Measurements from ENCODE around the gene SCAPER.
"Not testable (repeated sequence)": the region's sequence is repeated elsewhere in the genome, so short reads cannot be mapped to it uniquely, and the experiment has no call there.

SCAPER gene

DNA sequence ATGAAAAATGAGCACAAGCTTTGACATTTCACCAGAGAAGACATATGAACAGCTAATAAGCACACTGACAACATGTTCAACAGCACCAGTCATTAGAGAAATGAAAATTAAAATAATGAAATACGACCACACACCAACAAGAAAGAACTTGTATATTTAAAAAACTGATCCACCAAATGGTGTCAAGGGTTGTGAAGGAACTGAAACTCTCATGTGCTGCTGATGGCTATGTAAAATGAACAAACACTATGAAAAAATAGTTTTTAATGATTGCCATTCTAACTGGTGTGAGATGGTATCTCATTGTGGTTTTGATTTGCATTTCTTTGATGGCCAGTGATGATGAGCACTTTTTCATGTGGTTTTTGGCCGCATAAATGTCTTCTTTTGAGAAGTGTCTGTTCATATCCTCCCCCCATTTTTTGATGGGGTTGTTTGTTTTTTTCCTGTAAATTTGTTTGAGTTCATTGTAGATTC lies 193.8 kb downstream of the SCAPER start:
- Histone ChIP-seq H3K27me3 (no peaks in the 10 kb centered on the region), H3K4me3 (ENCODE audit: low read depth in 1 of 2, low read length in 1 of 2) (no peak overlapping the region), H3K4me1 (ENCODE audit: control insufficient read depth in 1 of 2, insufficient read depth in 1 of 2, low read depth in 1 of 2, low read length in 1 of 2) (no peaks in the 10 kb centered on the region), H3K9me3 (no peaks in the 10 kb centered on the region), H3K27ac (no peak overlapping the region), H3K36me3 (no peaks in the 10 kb centered on the region)
- TF ChIP-seq, protein P1, sequence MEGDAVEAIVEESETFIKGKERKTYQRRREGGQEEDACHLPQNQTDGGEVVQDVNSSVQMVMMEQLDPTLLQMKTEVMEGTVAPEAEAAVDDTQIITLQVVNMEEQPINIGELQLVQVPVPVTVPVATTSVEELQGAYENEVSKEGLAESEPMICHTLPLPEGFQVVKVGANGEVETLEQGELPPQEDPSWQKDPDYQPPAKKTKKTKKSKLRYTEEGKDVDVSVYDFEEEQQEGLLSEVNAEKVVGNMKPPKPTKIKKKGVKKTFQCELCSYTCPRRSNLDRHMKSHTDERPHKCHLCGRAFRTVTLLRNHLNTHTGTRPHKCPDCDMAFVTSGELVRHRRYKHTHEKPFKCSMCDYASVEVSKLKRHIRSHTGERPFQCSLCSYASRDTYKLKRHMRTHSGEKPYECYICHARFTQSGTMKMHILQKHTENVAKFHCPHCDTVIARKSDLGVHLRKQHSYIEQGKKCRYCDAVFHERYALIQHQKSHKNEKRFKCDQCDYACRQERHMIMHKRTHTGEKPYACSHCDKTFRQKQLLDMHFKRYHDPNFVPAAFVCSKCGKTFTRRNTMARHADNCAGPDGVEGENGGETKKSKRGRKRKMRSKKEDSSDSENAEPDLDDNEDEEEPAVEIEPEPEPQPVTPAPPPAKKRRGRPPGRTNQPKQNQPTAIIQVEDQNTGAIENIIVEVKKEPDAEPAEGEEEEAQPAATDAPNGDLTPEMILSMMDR (IDR thresholded peaks at IDR 0.05), result no peak

DNA sequence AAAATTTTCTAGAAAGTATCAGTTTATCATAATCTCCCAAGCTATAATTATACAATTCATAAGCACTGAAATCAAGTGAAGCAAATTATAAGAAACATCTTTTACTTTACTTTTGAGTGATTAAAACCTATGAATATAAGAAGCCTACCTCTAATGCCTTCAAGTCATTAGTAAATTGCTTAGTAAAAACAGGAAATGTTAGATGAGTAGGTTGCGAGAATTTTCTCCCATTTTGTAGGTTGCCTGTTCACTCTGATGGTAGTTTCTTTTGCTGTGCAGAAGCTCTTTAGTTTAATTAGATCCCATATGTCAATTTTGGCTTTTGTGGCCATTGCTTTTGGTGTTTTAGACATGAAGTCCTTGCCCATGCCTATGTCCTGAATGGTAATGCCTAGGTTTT lies 201.1 kb downstream of the SCAPER start:
- H3K4me1 ChIP-seq (ENCODE audit: control insufficient read depth in 1 of 2, insufficient read depth in 1 of 2, low read depth in 1 of 2, low read length in 1 of 2); H3K9me3 ChIP-seq; H3K27ac ChIP-seq; H3K4me3 ChIP-seq (ENCODE audit: low read depth in 1 of 2, low read length in 1 of 2); H3K27me3 ChIP-seq: not testable (repeated sequence)
- H3K36me3 ChIP-seq, result peaks cover 20% of the 10 kb centered on the region

DNA sequence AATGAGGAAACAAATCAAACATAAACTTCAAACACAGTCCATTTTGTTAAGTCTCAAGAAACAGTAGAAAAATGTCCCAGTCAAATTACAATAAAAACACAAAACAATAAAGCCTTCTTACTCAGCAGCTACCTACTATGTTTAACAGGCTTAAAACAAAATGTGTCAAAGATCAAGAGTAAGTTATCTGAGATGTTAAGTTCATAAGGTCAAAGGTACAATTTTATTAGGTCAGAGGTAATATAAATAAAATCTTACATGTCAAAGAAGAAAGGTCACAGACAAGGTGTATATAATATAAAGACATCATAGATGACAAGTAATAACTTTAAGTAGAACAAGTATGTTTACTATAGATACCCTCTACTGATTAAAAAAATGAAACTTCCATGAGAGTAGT lies 208.3 kb downstream of the SCAPER start:
- Histone ChIP-seq H3K4me1 (ENCODE audit: control insufficient read depth in 1 of 2, insufficient read depth in 1 of 2, low read depth in 1 of 2, low read length in 1 of 2) (no peaks in the 10 kb centered on the region), H3K4me3 (ENCODE audit: low read depth in 1 of 2, low read length in 1 of 2) (no peak overlapping the region), H3K27ac (no peak overlapping the region), H3K9me3 (no peaks in the 10 kb centered on the region), H3K36me3 (peaks cover 14% of the 10 kb centered on the region), H3K27me3 (no peaks in the 10 kb centered on the region)
- TF ChIP-seq, protein P1 (IDR thresholded peaks at IDR 0.05), result no peak

DNA sequence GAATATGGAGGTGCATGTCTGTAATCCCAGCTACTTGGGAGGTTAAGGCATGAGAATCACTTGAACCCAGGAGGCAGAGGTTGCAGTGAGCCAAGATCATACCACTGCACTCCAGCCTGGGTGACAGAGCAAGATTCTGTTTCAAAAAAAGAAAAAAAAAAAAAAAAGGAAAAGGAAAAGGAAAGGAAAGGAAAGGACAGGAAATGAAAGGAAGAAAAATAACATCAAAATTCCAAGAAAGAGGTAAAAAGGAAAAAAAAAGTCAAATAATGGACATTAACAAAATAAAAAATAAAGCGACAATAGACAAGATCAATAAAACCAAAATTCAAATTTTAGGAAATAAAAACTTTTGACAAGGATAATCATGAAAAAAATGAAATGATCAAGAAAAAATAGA lies 212.6 kb downstream of the SCAPER start:
- not testable (repeated sequence) for H3K4me3 ChIP-seq (ENCODE audit: low read depth in 1 of 2, low read length in 1 of 2); H3K36me3 ChIP-seq; H3K27ac ChIP-seq; H3K4me1 ChIP-seq (ENCODE audit: control insufficient read depth in 1 of 2, insufficient read depth in 1 of 2, low read depth in 1 of 2, low read length in 1 of 2); H3K27me3 ChIP-seq; H3K9me3 ChIP-seq

DNA sequence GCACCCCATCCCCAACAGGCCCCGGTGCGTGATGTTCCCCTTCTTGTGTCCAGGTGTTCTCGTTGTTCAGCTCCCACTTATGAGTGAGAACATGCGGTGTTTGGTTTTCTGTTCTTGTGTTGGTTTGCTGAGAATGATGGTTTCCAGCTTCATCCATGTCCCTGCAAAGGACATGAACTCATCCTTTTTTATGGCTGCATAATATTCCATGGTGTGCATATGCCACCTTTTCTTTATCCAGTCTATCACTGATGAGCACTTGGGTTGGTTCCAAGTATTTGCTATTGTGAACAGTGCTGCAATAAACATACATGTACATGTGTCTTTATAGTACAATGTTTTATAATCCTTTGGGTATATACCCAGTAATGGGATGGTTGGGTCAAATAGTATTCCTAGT lies 217.5 kb downstream of the SCAPER start:
- H3K27ac ChIP-seq; H3K27me3 ChIP-seq; H3K36me3 ChIP-seq; H3K4me1 ChIP-seq (ENCODE audit: control insufficient read depth in 1 of 2, insufficient read depth in 1 of 2, low read depth in 1 of 2, low read length in 1 of 2); H3K4me3 ChIP-seq (ENCODE audit: low read depth in 1 of 2, low read length in 1 of 2); H3K9me3 ChIP-seq: not testable (repeated sequence)

DNA sequence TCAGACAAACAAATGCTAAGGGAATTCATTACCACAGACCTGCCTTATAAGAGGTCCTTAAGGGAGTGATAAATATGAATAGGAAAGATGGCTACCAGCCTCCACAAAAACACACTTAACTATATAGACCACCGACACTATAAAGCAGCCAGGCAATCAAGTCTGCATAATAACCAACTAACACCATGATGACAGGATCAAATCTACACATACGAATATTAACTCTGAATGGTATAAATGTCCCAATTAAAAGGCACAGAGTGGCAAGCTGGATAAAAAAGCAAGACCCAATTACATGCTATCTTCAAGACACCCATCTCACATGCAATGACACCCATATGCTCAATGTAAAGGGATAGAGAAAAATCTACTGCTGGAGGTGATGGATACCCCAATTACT lies 221.1 kb downstream of the SCAPER start:
- Histone ChIP-seq H3K27ac (no peak overlapping the region), H3K27me3 (no peaks in the 10 kb centered on the region), H3K36me3 (no peaks in the 10 kb centered on the region), H3K4me3 (ENCODE audit: low read depth in 1 of 2, low read length in 1 of 2) (no peak overlapping the region), H3K4me1 (ENCODE audit: control insufficient read depth in 1 of 2, insufficient read depth in 1 of 2, low read depth in 1 of 2, low read length in 1 of 2) (no peaks in the 10 kb centered on the region), H3K9me3 (no peaks in the 10 kb centered on the region)
- TF ChIP-seq, protein P1 (IDR thresholded peaks at IDR 0.05), result no peak

DNA sequence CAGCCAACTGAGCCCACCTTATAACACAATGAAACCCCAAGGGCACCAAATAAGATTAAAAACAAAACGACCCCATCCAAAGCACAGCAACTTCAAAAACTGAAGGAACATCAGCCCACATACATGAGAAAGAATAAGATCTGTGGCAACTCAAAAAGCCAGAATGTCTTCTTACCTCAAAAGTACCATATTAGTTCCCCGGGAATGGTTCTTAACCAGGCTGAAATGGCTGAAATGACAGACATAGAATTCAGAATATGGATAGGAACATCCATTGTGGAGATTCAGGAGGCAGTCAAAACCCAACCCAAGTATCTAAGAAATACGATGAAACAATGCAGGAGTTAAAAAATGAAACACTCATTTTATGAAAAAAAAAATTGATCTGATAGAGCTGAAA lies 222.3 kb downstream of the SCAPER start:
- no peak overlapping the region for H3K4me3 ChIP-seq (ENCODE audit: low read depth in 1 of 2, low read length in 1 of 2)
- no peaks in the 10 kb centered on the region for H3K9me3 ChIP-seq
- TF ChIP-seq, protein P1 (IDR thresholded peaks at IDR 0.05), result no peak
- no peaks in the 10 kb centered on the region for H3K27me3 ChIP-seq
- H3K4me1 ChIP-seq (ENCODE audit: control insufficient read depth in 1 of 2, insufficient read depth in 1 of 2, low read depth in 1 of 2, low read length in 1 of 2), result no peaks in the 10 kb centered on the region
- no peak overlapping the region for H3K27ac ChIP-seq
- H3K36me3 ChIP-seq, result no peaks in the 10 kb centered on the region

Data from neutrophil (primary cell).